ENCODE data around the gene ANKFN1. TPM values are rescaled to one million over a fixed set of nuclear protein-coding genes. Genes with fewer than 3 reads are reported as not detected.

Gene ANKFN1
- total and polyA plus RNA-seq, 10 of the 15 experiments (the other 5 are each of a cell fraction or from before 2014, with no cell fraction given): 0.19 TPM; not detected in 9

GRCh38 chr17:56358651-56359050, 205.4 kb downstream of the ANKFN1 start (continued):
- TF ChIP-seq CEBPZ (IDR thresholded peaks at IDR 0.05; ENCODE audit: low read depth, low read length) (no peak), RAD51 (IDR thresholded peaks at IDR 0.05) (no peak), CHD1 (IDR thresholded peaks at IDR 0.05; ENCODE audit: low read depth, low read length) (no peak), MAX (IDR thresholded peaks at IDR 0.05; ENCODE audit: low read depth, low read length) (no peak), STAT3 (IDR thresholded peaks at IDR 0.05; ENCODE audit: low read depth, low read length) (no peak), JUNB (IDR thresholded peaks at IDR 0.05) (no peak), POLR2AphosphoS2 (IDR thresholded peaks at IDR 0.05; ENCODE audit: low read depth, low read length) (no peak), POLR2AphosphoS5 (IDR thresholded peaks at IDR 0.05; ENCODE audit: low read length) (no peak), STAT1 (conservative IDR thresholded peaks at IDR 0.05) (no peak)
- TF ChIP-seq, protein P1, sequence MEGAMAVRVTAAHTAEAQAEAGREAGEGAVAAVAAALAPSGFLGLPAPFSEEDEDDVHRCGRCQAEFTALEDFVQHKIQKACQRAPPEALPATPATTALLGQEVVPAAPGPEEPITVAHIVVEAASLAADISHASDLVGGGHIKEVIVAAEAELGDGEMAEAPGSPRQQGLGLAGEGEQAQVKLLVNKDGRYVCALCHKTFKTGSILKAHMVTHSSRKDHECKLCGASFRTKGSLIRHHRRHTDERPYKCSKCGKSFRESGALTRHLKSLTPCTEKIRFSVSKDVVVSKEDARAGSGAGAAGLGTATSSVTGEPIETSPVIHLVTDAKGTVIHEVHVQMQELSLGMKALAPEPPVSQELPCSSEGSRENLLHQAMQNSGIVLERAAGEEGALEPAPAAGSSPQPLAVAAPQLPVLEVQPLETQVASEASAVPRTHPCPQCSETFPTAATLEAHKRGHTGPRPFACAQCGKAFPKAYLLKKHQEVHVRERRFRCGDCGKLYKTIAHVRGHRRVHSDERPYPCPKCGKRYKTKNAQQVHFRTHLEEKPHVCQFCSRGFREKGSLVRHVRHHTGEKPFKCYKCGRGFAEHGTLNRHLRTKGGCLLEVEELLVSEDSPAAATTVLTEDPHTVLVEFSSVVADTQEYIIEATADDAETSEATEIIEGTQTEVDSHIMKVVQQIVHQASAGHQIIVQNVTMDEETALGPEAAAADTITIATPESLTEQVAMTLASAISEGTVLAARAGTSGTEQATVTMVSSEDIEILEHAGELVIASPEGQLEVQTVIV (IDR thresholded peaks at IDR 0.05; ENCODE audit: borderline replicate concordance, partially characterized antibody): no peak
